Activated CD4-positive, alpha-beta memory T cell treated with anti-CD3 and anti-CD28 coated beads, Interleukin-2, amount 10 ng/mL, durations not matched to agents 7 days and 5 days (primary cell): ENCODE results near the gene ENC1. TPM values are rescaled to one million over a fixed set of nuclear protein-coding genes. Genes with fewer than 3 reads are reported as not detected.
A peak's percentile ranks its signal among the peaks of the same experiment; 100 is the strongest.

ENCODE experiments used
- CTCF ChIA-PET: fragments of 350-600 bp; sonication (Branson Sonifier 250); formaldehyde crosslinking; loops from one replicate; lab custom pipeline; 2021; ENCODE audit warnings: antibody characterized with exemption, inconsistent platforms; lab: Charles Lee
- POLR2A ChIA-PET: fragments of 350-600 bp; sonication (Branson Sonifier 250); formaldehyde crosslinking; loops from one replicate; lab custom pipeline; 2021; ENCODE audit warnings: antibody characterized with exemption; lab: Charles Lee
- DNase-seq: peaks from one replicate; pipeline ENCODE4 v3.0.0-alpha.2; 2020
- H3K27ac Mint-ChIP-seq: one replicate; pipeline ENCODE4 v1.8.0; 2021; ENCODE audit warnings: mild to moderate bottlenecking, mixed read lengths
- H3K27me3 Mint-ChIP-seq: one replicate; pipeline ENCODE4 v1.8.0; 2021; ENCODE audit warnings: mixed read lengths
- H3K36me3 Mint-ChIP-seq: one replicate; pipeline ENCODE4 v1.8.0; 2021; ENCODE audit warnings: low read depth, mixed read lengths
- H3K4me1 Mint-ChIP-seq: one replicate; pipeline ENCODE4 v1.8.0; 2021; ENCODE audit warnings: mixed read lengths
- H3K4me3 Mint-ChIP-seq: one replicate; pipeline ENCODE4 v1.8.0; 2021; ENCODE audit warnings: mild to moderate bottlenecking, mixed read lengths
- H3K9me3 Mint-ChIP-seq: one replicate; pipeline ENCODE4 v1.8.0; 2021; ENCODE audit warnings: mixed read lengths
- total RNA-seq, 2 experiments: library from RNA; stranded (reverse); gene quantifications; one replicate each; pipeline ENCODE4 v1.2.3, GENCODE V29; 2021

The ENC1 gene
- total RNA-seq, 2 experiments from 2014 or later: 0.43 to 0.73 TPM

GRCh38 chr5:74636552-74636951 lies 4.0 kb downstream of the ENC1 start:
- H3K4me3 Mint-ChIP-seq: no peak overlapping the region
- DNase-seq: no peak
- H3K36me3 Mint-ChIP-seq: no peaks in the 10 kb centered on the region
- H3K27ac Mint-ChIP-seq: no peak overlapping the region
- ChIA-PET CTCF (no interaction called here), POLR2A (no interaction called here)
- no peaks in the 10 kb centered on the region for H3K9me3 Mint-ChIP-seq
- peaks cover 23% of the 10 kb centered on the region for H3K27me3 Mint-ChIP-seq
- peaks cover 40% of the 10 kb centered on the region for H3K4me1 Mint-ChIP-seq

GRCh38 chr5:74636149-74636548 lies 4.4 kb downstream of the ENC1 start:
- no peak for DNase-seq
- H3K36me3 Mint-ChIP-seq: no peaks in the 10 kb centered on the region
- H3K4me3 Mint-ChIP-seq: no peak overlapping the region
- no peak overlapping the region for H3K27ac Mint-ChIP-seq
- POLR2A ChIA-PET: no interaction called here
- CTCF ChIA-PET: no interaction called here
- peaks cover 20% of the 10 kb centered on the region for H3K27me3 Mint-ChIP-seq
- peaks cover 40% of the 10 kb centered on the region for H3K4me1 Mint-ChIP-seq
- H3K9me3 Mint-ChIP-seq: no peaks in the 10 kb centered on the region

GRCh38 chr5:74634611-74635286 lies 5.8 kb downstream of the ENC1 start:
- H3K4me3 Mint-ChIP-seq: no peak overlapping the region
- H3K9me3 Mint-ChIP-seq: no peaks in the 10 kb centered on the region
- no peak overlapping the region for H3K27ac Mint-ChIP-seq
- peaks cover 41% of the 10 kb centered on the region for H3K4me1 Mint-ChIP-seq
- CTCF ChIA-PET: interaction anchor here (1.2 kb wide), 1 partner anchor 19 kb away, joined by 4 read pairs; no protein-coding TSS in a partner anchor
- H3K27me3 Mint-ChIP-seq: peaks cover 20% of the 10 kb centered on the region
- H3K36me3 Mint-ChIP-seq: no peaks in the 10 kb centered on the region
- DNase-seq: no peak
- POLR2A ChIA-PET: no interaction called here

- H3K9me3 Mint-ChIP-seq: no peaks in the 10 kb centered on the region
- no peaks in the 10 kb centered on the region for H3K36me3 Mint-ChIP-seq
- peaks cover 30% of the 10 kb centered on the region for H3K4me1 Mint-ChIP-seq
- CTCF ChIA-PET: interaction anchor here (0.7 to 1.0 kb wide), 3 partner anchors 8 to 732 kb away, joined by 3 read pairs; no protein-coding TSS in a partner anchor
- H3K27me3 Mint-ChIP-seq: peaks cover 16% of the 10 kb centered on the region
- no peak overlapping the region for H3K27ac Mint-ChIP-seq
- no peak for DNase-seq
- POLR2A ChIA-PET: no interaction called here
- H3K4me3 Mint-ChIP-seq: no peak overlapping the region
These were observed 6.8 kb downstream of the ENC1 start for GRCh38 chr5:74633695-74634094.

GRCh38 chr5:74632947-74633356 lies 7.6 kb downstream of the ENC1 start:
- ChIA-PET POLR2A (no interaction called here), CTCF (interaction anchor here (0.7 to 3.0 kb wide), 3 partner anchors 8 to 731 kb away, joined by 3 to 10 read pairs (median 3); partner anchors contain the start of gene ENC1)
- Mint-ChIP-seq H3K27ac (no peak overlapping the region), H3K36me3 (no peaks in the 10 kb centered on the region), H3K4me3 (no peak overlapping the region), H3K4me1 (peaks cover 25% of the 10 kb centered on the region), H3K27me3 (peaks cover 11% of the 10 kb centered on the region), H3K9me3 (no peaks in the 10 kb centered on the region)
- no peak for DNase-seq

- POLR2A ChIA-PET: interaction anchor here (1.7 to 1.8 kb wide), 2 partner anchors 9 to 12 kb away, joined by 4 to 6 read pairs; partner anchors contain the start of gene ENC1
- Mint-ChIP-seq H3K36me3 (no peaks in the 10 kb centered on the region), H3K9me3 (no peaks in the 10 kb centered on the region), H3K27me3 (peaks cover 8% of the 10 kb centered on the region), H3K4me1 (peaks cover 25% of the 10 kb centered on the region), H3K4me3 (no peak overlapping the region), H3K27ac (peak overlapping the region; percentile 59)
- CTCF ChIA-PET: interaction anchor here (3.0 kb wide), 1 partner anchor 9 kb away, joined by 10 read pairs; the partner anchor contains the start of gene ENC1
- DNase-seq: peak; percentile 29
These were observed 9.2 kb downstream of the ENC1 start for GRCh38 chr5:74631081-74631953.

GRCh38 chr5:74630453-74631066 lies 10.0 kb downstream of the ENC1 start:
- DNase-seq: no peak
- no peak overlapping the region for H3K4me3 Mint-ChIP-seq
- CTCF ChIA-PET: interaction anchor here (1.4 to 3.0 kb wide), 2 partner anchors 10 kb away, joined by 6 to 10 read pairs; partner anchors contain the start of gene ENC1

GRCh38 chr5:74629326-74629725 lies 11.2 kb downstream of the ENC1 start:
- H3K4me3 Mint-ChIP-seq: no peak overlapping the region
- DNase-seq: no peak
- ChIA-PET CTCF (interaction anchor here (0.6 to 1.4 kb wide), 2 partner anchors 11 to 182 kb away, joined by 6 read pairs; partner anchors contain the start of gene ENC1), POLR2A (no interaction called here)
- H3K9me3 Mint-ChIP-seq: no peaks in the 10 kb centered on the region
- H3K27ac Mint-ChIP-seq: no peak overlapping the region
- peaks cover 25% of the 10 kb centered on the region for H3K4me1 Mint-ChIP-seq
- H3K27me3 Mint-ChIP-seq: peaks cover 14% of the 10 kb centered on the region
- no peaks in the 10 kb centered on the region for H3K36me3 Mint-ChIP-seq

More at GRCh38 chr5:74630453-74631066, 10.0 kb downstream of the ENC1 start:
- POLR2A ChIA-PET: interaction anchor here (1.7 to 1.8 kb wide), 2 partner anchors 10 to 12 kb away, joined by 4 to 6 read pairs; partner anchors contain the start of gene ENC1
- peaks cover 25% of the 10 kb centered on the region for H3K4me1 Mint-ChIP-seq
- H3K27me3 Mint-ChIP-seq: peaks cover 8% of the 10 kb centered on the region
- H3K36me3 Mint-ChIP-seq: no peaks in the 10 kb centered on the region
- H3K9me3 Mint-ChIP-seq: no peaks in the 10 kb centered on the region
- H3K27ac Mint-ChIP-seq: no peak overlapping the region

- peaks cover 25% of the 10 kb centered on the region for H3K4me1 Mint-ChIP-seq
- H3K36me3 Mint-ChIP-seq: no peaks in the 10 kb centered on the region
- no peak overlapping the region for H3K27ac Mint-ChIP-seq
- H3K4me3 Mint-ChIP-seq: no peak overlapping the region
- DNase-seq: no peak
- POLR2A ChIA-PET: no interaction called here
- H3K27me3 Mint-ChIP-seq: peaks cover 23% of the 10 kb centered on the region
- no peaks in the 10 kb centered on the region for H3K9me3 Mint-ChIP-seq
- CTCF ChIA-PET: no interaction called here
These were observed 12.2 kb downstream of the ENC1 start for GRCh38 chr5:74628359-74628758.

- POLR2A ChIA-PET: interaction anchor here (1.1 kb wide), 1 partner anchor 12 kb away, joined by 3 read pairs; no protein-coding TSS in a partner anchor
- Mint-ChIP-seq H3K27me3 (peaks cover 29% of the 10 kb centered on the region), H3K27ac (no peak overlapping the region), H3K9me3 (no peaks in the 10 kb centered on the region), H3K36me3 (no peaks in the 10 kb centered on the region), H3K4me1 (peaks cover 22% of the 10 kb centered on the region), H3K4me3 (no peak overlapping the region)
- DNase-seq: no peak
- CTCF ChIA-PET: no interaction called here
These were observed 12.8 kb downstream of the ENC1 start for GRCh38 chr5:74627646-74628279.

GRCh38 chr5:74626386-74627222 lies 13.9 kb downstream of the ENC1 start:
- no peaks in the 10 kb centered on the region for H3K9me3 Mint-ChIP-seq
- H3K4me3 Mint-ChIP-seq: no peak overlapping the region
- ChIA-PET CTCF (interaction anchor here (0.9 kb wide), 1 partner anchor 14 kb away, joined by 3 read pairs; the partner anchor contains the start of gene ENC1), POLR2A (interaction anchor here (1.1 kb wide), 1 partner anchor 13 kb away, joined by 3 read pairs; no protein-coding TSS in a partner anchor)
- H3K27me3 Mint-ChIP-seq: peaks cover 35% of the 10 kb centered on the region
- peaks cover 11% of the 10 kb centered on the region for H3K4me1 Mint-ChIP-seq
- H3K27ac Mint-ChIP-seq: no peak overlapping the region
- DNase-seq: no peak
- H3K36me3 Mint-ChIP-seq: no peaks in the 10 kb centered on the region
